Epithelial cell of proximal tubule (primary cell): Measurements from ENCODE around the gene SKOR1. TPM values are rescaled to one million over a fixed set of nuclear protein-coding genes. Genes with fewer than 3 reads are reported as not detected.

Source experiments
- DNase-seq: peaks from one replicate; pipeline ENCODE4 v3.0.0-alpha.2; 2011; ENCODE audit warnings: low read depth
- H3K4me3 ChIP-seq: 2 replicates; pipeline ENCODE4 v1.5.1; 2011; ENCODE audit warnings: low read depth, mild to moderate bottlenecking, low read length
- CTCF ChIP-seq: conservative IDR thresholded peaks from 2 replicates; pipeline ENCODE4 v1.5.1; 2012; ENCODE audit warnings: low read depth, mild to moderate bottlenecking, low read length
- total RNA-seq: library from RNA; depleted of rRNA; stranded (reverse); fragments of >200 nt; gene quantifications from 2 replicates; pipeline ENCODE4 v1.2.3, GENCODE V29; 2015

The SKOR1 gene
- total RNA-seq, 1 donor from 2014 or later = not detected

DNA sequence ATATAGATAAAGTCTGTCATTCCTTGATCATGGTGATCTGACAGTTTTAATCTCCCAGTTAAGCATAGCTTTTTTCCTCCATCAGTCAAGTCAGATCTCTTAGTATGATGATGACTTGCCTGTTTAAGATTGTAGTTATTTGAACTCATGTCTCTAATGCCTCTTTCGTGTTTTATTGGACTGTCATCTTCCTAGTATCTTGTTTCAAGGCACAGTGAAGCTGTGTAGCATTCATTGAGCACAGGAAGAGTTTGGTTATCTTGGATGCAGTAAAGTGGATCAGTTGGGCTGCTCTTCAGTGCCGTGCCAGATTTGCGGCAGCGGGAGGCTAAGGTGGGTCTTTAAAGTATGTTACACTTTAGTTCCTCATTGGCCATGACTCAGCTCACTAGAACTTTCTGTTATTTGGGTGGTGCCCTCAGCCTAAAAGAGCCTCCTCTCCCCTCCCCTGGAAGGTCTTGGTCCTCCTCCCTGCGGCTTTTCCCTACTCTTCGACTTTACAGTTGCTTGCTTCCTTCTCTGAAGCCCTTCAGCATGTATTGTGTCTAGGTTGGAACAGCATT lies 45.7 kb upstream of the SKOR1 start:
- no peak overlapping the region for H3K4me3 ChIP-seq
- TF ChIP-seq CTCF = no peak
- no peak for DNase-seq

DNA sequence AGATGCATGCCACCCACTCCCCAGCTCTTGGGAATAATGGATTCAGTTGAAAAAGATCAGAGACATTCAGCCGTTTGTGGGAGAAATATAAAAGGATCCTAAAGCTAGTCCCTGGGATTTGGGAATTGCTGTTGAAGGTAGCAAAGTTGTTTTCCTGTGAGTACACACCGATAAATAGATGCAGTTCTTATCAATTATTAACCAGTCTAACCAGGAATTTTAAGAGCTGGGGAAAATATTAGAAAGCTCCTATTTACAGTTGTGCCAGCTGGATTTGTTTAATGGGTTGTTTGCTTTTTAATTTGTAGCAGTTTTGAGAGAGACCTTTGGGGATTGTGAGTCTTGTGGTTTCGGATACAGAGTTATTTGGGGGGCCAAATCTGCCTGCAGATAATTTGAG lies 44.2 kb upstream of the SKOR1 start:
- no peak for DNase-seq
- no peak overlapping the region for H3K4me3 ChIP-seq
- TF ChIP-seq CTCF = no peak

DNA sequence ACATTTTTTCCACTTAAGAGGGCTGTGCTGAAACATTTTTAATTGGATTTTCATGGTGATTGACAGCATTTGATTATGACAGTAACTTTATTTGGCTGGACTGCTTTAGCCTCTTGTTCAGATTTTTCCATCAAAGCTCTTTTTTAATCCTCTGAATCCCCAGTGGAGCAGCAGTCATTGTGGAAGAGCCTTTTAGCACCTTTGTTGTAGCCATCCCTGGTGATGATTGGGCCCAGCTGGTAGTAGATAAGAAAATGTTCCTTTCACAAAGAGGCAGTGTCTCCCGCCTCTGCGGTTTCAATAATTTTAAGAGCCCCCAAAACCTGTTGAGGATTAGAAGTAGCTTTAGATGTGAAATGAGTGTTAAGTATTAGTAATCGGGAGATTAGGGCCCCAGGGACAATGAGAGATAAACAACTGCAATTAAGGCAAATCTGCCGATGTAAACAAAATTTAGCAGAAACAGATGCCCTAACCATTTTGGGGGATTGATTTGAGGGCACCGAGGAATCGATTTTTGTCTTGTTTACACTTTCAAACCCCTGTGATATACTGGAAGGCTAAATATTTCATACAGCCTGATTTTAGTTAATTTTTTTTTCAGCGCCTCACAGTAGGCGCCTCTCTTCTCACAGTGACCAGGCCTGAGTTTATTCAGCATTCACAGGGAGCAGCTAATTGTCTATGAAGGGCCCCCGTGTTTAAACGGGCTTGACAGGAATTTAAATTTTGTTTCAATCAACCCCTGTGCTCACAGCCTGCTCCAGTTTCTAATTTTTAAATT lies 43.2 kb upstream of the SKOR1 start:
- H3K4me3 ChIP-seq = no peak overlapping the region
- no peak for DNase-seq
- TF ChIP-seq CTCF = no peak

- H3K4me3 ChIP-seq = no peak overlapping the region
- no peak for DNase-seq
- no peak for TF ChIP-seq CTCF
These were observed 42.7 kb upstream of the SKOR1 start for GRCh38 chr15:67782691-67782991.

GRCh38 chr15:67783303-67783702 lies 42.0 kb upstream of the SKOR1 start:
- no peak for DNase-seq
- TF ChIP-seq CTCF = no peak
- H3K4me3 ChIP-seq = no peak overlapping the region

- TF ChIP-seq CTCF = no peak
- no peak for DNase-seq
- no peak overlapping the region for H3K4me3 ChIP-seq
These were observed 41.1 kb upstream of the SKOR1 start for GRCh38 chr15:67784090-67784781.

- no peak overlapping the region for H3K4me3 ChIP-seq
- DNase-seq = no peak
- no peak for TF ChIP-seq CTCF
These were observed 40.4 kb upstream of the SKOR1 start for GRCh38 chr15:67784856-67785430.
